NCI-H1436 (cell line): Measurements from ENCODE around the gene SAMD14.

Experiments used
- DNase-seq: peaks from one replicate; lab custom pipeline; 2025; lab: John Stamatoyannopoulos, UW

SAMD14 gene

GRCh38 chr17:50147841-50148225 is 17.9 kb upstream of the SAMD14 start:
- no peak for DNase-seq

- no peak for DNase-seq
These were observed 17.1 kb upstream of the SAMD14 start for GRCh38 chr17:50146927-50147665.

GRCh38 chr17:50146230-50146926 is 16.4 kb upstream of the SAMD14 start:
- no peak for DNase-seq

GRCh38 chr17:50145532-50146229 is 15.7 kb upstream of the SAMD14 start:
- DNase-seq = no peak

- DNase-seq = no peak
These were observed 15.0 kb upstream of the SAMD14 start for GRCh38 chr17:50144845-50145531.

- DNase-seq = no peak
These were observed 14.4 kb upstream of the SAMD14 start for GRCh38 chr17:50144355-50144754.

GRCh38 chr17:50143461-50144176 is 13.7 kb upstream of the SAMD14 start:
- no peak for DNase-seq

GRCh38 chr17:50141745-50142110 is 11.8 kb upstream of the SAMD14 start:
- DNase-seq = no peak

GRCh38 chr17:50141026-50141744 is 11.2 kb upstream of the SAMD14 start:
- DNase-seq = no peak

- DNase-seq = peak; percentile 45
These were observed 10.3 kb upstream of the SAMD14 start for GRCh38 chr17:50139950-50140885.

- no peak for DNase-seq
These were observed 9.3 kb upstream of the SAMD14 start for GRCh38 chr17:50139185-50139783.

GRCh38 chr17:50137042-50137441 is 7.1 kb upstream of the SAMD14 start:
- no peak for DNase-seq

- DNase-seq = no peak
These were observed 6.2 kb upstream of the SAMD14 start for GRCh38 chr17:50136096-50136687.

GRCh38 chr17:50135316-50136095 is 5.5 kb upstream of the SAMD14 start:
- no peak for DNase-seq

GRCh38 chr17:50134206-50135110 is 4.5 kb upstream of the SAMD14 start:
- DNase-seq = no peak

- no peak for DNase-seq
These were observed 3.8 kb upstream of the SAMD14 start for GRCh38 chr17:50133769-50134099.

GRCh38 chr17:50133028-50133768 is 3.2 kb upstream of the SAMD14 start:
- DNase-seq = no peak
